AG20443 (cell line): ENCODE results near the gene RTEL1.
"Not testable (repeated sequence)": the region's sequence is repeated elsewhere in the genome, so short reads cannot be mapped to it uniquely, and the experiment has no call there.

Source experiments
- DNase-seq: peaks from one replicate; pipeline ENCODE4 v3.0.0; 2012; ENCODE audit warnings: low spot score, mixed read lengths

RTEL1 gene

DNA sequence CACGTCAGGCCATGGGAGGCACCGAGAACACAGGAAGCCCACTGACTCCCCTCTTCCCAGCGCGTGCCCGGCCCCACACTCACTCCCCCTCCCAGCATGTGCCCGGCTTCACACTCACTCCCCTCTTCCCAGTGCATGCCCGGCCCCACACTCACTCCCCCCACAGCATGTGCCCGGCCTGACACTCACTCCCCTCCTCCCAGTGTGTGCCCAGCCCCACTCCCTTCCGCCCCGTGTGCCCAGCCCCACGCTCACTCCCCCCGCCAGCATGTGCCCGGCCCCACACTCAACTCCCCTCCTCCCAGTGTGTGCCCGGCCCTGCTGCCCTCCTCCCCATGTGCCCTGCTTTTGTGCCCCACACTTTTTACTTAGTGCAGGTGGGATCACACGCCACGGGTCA is 9.7 kb downstream of the RTEL1 start:
- no peak for DNase-seq

DNA sequence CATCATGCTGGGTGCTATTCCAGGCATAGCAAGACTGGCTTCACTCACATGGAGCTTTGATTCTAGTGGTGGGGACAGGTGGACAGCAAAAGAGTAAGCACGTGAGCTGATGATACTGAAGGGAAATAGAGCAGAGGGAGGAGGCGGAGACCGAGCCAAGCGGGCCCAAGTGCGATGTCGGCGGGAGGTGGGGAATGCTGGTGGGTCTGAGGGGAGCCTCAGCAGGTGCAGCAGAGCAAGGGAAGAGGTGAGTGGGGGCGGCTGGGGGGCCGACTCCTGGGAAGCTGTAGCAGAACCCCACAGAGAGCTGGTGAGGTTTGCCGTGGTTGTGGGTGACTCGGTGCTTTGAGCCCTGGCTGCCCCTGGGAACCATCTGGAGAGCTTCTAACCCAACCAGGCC is 10.2 kb downstream of the RTEL1 start:
- no peak for DNase-seq

DNA sequence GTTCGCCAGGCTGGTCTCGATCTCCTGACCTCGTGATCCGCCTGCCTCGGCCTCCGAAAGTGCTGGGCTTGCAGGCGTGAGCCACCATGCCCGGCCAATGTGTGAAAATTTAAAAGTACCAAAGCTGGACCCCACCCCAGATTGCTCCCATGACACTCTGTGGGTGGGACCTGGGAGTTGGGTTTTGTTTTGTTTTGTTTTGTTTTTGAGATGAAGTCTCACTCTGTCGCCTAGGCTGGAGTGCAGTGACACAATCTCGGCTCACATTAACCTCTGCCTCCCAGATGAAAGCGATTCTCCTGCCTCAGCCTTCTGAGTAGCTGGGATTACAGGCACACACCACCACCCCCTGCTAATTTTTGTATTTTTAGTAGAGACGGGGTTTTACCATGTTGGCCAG is 13.6 kb downstream of the RTEL1 start:
- DNase-seq: not testable (repeated sequence)

DNA sequence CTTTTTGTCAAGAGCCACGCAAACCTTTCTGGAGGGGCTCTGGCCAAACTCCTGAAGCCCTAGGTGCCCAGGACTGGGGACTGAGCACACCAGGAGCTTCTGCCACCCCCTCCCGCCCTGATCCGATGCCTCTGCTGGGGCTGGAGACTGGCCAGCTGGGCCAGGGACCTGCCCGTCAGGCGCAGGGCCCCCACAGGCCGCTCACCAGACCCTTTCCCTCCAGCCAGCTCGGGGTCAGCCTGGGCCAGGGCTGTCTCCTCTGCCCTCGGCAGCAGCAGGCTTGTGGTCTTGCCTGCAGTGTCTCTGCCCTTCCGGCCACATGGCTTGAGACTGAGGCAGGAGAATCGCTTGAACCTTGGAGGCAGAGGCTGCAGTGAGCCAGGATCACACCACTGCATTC is 14.6 kb downstream of the RTEL1 start:
- DNase-seq: no peak

DNA sequence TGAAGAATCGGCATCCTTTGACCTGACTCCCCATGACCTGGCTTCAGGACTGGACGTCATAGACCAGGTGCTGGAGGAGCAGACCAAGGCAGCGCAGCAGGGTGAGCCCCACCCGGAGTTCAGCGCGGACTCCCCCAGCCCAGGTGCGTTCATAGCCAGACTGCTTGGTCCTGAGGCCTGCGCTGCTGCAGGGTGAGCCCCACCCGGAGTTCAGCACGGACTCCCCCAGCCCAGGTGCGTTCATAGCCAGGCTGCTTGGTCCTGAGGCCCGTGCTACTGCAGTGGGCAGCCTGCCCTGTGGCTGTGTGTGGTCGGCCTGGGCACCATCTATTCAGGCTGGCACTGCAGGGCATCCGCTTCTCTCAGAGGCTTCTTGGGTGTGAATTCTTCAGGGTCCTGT is 15.8 kb downstream of the RTEL1 start:
- no peak for DNase-seq

DNA sequence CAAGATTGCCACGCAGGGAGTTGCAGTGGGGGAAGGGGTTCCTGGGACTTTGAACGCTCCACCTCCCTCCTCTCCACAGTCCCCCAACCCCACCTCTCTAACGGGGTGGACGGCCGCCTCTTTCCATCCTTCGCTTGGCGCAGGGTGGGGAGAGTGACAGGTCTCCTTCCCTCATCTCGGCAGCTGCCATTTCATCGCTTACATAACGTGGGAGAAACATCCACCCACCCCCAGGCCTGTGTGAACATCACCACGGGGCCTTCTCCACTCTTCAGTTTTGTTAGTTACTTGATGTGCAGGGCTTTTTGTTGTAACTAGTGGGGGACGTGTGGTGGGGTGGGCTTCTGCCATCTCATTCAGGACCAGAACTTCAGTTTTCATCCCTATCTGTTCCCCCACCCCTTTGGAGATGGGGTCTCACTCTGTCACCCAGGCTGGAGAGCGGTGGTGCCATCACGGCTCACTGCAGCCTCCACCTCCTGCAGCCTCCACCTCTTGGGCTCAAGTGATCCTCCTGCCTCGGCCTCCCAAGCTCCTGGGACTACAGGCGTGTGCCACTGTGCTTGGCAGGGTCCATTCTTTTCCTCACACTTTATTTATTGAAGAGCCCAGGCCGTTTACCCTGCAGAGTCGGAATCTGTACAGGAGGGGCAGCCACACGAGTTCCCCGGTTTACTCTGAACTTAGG is 17.7 kb downstream of the RTEL1 start:
- no peak for DNase-seq

DNA sequence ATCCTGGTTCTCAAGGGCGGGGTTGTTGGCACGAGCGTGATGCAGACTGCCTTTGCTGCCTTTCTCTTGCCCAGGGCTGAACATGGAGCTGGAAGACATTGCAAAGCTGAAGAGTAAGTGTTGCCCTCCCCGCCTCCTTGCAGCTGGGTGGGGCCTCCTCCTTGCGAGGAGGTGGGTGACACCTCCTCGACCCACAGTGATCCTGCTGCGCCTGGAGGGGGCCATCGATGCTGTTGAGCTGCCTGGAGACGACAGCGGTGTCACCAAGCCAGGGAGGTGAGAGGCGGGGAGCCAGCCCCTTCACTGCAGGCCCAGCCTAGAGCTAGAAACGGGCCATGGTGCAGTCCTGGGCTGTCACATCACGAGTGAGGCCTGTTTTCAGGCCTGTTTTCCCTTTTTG is 20.0 kb downstream of the RTEL1 start:
- DNase-seq: no peak

DNA sequence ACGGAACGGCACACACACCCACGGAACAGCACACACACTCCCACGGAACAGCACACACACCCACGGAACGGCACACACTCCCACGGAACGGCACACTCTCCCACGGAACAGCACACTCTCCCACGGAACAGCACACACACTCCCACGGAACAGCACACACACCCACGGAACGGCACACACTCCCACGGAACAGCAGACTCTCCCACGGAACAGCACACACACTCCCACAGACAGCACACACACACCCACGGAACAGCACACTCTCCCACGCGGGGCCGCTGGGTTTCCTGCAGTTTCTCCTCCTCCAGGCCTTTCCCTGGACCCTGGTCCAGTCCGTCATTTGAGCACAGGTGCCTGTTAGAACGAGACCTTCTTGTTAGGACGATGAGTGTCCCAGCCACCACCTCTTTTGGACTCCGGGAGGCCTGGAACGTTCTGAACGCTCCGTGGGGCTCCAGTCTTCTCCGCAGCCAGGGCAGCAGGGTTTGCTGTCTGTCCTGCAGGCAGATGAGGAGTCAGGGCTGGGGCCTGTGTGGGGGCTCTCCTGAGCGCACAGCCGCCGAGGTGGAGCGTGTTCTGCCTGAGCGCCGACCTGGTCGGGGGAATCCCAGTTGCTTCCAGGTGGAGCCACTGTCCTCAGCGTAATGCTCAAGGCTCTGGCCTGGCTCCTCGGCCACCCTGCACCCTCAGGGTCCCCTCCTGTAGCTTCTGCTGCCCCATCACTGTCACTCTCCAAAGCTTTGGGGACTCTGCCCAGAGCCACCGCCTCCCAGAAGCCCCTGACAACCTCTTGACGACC is 20.8 kb downstream of the RTEL1 start:
- DNase-seq: no peak

DNA sequence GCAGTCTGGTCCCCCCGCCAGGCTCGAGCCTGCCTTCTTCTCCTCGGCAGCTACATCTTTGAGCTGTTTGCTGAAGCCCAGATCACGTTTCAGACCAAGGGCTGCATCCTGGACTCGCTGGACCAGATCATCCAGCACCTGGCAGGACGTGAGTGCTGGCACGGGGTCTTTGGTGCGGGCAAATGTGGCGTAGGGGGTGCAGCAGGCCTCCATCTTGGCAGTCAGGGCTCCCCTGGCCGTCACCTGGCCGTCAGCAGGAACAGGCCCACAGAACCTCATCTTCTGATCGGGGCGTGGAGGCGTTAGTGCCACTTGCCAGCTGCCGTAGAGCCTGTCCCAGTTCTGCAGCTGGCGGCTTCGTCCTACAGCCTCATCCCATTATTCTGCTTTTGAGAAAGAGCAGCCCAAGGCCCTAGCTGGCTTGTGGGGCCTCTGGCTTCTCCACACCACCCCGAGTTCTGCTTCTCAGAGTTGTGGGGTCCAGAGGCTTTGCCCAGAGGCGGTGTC is 21.7 kb downstream of the RTEL1 start:
- DNase-seq: no peak

DNA sequence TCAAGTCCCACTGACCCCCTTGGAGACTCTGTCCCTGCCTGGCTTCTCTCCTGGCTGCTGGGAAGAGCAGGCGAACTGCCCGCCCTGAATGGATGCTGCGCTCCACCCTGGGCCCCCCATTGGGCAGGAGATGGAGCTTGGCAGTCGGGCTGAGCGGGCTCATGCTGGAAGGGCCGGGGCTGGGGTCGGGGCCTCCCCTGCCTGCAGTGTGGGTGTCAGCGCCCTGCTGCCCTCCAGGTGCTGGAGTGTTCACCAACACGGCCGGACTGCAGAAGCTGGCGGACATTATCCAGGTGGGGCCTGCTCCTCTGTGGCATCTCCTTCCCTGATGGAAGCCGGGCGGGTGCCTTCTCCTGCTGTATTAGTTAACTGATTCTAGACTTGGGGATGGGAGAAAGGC is 22.3 kb downstream of the RTEL1 start:
- DNase-seq: no peak

DNA sequence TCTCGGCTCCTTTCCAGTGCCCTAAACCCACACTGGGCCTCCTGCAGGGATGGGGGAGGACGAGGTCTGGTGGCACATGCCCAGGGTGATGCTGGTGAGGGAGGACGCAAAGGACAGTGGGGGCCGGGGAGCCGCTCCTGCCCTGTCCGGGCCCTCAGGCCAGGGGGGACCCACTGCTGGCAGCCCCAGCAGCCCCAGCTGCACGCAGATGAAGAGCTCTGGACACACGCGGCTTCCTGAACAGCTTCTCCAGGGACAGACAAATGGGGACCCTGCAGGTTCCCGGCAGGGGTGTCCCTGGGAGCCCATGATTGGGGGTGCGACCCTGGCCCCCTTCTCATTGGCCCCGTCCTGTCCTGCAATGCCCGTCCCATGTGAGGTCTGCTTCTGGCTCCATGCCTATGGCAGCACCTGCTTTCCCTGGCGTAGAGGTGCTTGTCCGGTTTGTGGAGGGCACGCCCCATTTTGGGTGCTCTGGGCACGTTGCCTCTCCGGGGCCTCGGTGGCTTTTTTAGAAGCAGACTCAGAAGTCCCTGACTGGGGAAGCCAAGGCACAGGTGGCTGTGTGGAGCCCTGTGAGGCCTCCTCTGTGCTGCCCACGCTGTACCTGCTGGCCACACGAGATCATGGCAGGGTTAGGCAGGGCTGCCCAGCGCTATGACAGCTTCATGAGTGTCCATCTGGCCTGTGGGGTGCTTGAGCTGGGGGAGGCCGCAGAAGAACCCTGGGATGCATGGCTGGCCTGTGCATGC is 22.9 kb downstream of the RTEL1 start:
- no peak for DNase-seq

DNA sequence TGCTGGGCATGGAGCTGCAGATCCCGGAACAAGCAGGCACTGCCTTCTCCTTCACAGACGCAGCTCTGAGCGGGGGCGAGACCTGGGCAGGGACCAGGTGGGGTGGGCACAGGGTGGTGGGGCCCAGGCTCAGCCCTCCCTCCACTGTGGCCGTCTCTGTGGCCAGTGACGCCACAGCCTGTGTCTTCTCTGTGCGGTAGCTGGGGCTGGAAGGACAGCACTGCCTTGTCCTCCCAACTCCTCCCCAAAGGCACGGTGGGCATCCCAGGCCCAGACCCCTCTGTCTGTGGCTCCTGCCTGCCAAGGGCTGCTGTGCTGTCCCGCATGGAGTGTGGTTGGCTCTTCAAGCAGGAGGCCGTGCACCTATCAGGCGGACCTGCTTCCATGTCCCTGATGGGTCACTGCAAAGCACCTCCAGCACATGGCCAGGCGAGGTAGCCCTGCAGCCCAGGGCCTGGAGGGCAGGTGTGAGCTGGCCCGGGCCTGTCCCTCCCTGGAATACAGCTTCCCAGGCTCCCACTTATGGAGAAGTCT is 23.6 kb downstream of the RTEL1 start:
- no peak for DNase-seq

DNA sequence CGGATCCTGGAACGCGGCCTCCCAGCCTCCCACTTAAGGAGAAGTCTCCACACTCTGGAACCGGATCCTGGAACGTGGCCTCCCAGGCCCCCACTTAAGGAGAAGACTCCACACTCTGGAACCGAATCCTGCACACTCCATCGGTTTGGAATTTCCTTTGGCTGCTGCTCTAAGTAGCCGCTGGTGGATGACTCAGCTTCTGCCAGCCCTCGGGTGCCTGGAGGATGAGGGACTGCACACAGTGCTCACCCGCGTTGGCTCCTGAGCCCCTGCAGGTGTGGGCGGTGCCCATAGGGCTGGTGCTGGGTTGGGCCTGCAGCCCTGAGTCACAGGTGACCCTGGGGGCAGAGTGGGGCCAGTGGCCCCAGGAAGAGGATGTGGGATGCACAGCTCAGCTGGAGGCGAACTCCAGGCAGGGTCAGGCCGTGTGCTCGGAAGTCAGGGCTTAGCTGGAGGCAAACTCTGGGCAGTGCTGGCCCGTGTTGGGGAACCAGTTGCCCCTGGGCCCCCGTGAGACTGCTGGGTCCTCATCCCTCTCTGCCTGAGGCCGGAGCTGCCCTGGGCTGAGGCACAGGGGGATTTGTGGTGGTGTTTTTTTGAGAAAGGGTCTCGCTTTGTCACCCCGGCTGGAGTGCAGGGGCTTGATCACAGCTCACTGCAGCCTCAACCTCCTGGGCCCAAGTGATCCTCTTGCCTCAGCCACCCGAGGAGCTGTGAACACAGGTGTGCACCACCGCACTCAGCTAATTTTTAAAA is 24.4 kb downstream of the RTEL1 start:
- peak; percentile 92 for DNase-seq

DNA sequence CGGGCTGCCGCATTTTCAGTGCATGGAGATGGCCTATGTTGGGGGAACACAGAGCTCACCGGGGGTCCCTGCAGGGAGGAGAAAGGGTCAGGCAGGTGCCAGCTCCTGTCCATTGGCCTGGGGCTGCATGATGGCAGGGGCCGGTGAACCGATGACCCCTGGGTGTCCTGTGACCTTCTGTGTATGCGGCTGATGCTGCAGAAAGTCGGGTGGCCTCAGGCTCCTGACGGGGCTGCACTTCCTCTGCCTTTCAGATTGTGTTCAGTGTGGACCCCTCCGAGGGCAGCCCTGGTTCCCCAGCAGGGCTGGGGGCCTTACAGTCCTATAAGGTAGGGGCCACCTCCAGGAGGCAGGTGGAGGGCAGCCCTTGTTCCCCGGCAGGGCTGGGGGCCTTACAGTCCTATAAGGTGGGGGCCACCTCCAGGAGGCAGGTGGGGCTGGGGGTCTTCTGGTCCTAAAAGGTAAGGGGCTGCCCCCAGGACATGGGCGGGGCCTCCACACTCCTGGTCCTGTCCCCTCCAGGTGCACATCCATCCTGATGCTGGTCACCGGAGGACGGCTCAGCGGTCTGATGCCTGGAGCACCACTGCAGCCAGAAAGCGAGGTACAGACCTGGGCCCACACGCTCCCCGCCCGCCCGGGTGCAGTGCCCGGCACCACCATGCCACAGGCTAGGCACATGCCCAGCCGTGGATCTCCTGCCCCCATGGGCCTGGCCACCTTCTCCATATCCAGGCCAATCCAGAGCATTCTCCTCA is 27.3 kb downstream of the RTEL1 start:
- DNase-seq: no peak

DNA sequence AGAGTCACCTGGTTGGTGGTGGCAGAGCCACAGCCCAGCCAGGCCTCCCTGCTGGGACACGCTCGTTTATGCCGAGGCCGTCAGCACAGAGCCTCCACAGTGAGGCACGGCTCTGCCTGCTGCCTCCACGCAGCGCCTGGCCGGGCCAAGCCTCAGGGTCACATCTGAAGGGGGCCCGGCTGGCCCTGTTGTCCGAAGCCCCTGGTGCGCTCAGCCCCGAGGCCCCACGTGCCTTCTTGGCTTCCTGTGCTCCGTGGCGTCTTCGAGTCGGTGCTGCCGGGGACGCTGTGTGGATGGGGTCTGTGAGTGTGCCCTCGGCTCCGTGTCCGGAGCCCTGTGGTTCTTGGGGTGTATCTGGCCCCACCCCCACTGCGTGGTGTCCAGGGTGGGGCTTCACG is 28.0 kb downstream of the RTEL1 start:
- DNase-seq: no peak

DNA sequence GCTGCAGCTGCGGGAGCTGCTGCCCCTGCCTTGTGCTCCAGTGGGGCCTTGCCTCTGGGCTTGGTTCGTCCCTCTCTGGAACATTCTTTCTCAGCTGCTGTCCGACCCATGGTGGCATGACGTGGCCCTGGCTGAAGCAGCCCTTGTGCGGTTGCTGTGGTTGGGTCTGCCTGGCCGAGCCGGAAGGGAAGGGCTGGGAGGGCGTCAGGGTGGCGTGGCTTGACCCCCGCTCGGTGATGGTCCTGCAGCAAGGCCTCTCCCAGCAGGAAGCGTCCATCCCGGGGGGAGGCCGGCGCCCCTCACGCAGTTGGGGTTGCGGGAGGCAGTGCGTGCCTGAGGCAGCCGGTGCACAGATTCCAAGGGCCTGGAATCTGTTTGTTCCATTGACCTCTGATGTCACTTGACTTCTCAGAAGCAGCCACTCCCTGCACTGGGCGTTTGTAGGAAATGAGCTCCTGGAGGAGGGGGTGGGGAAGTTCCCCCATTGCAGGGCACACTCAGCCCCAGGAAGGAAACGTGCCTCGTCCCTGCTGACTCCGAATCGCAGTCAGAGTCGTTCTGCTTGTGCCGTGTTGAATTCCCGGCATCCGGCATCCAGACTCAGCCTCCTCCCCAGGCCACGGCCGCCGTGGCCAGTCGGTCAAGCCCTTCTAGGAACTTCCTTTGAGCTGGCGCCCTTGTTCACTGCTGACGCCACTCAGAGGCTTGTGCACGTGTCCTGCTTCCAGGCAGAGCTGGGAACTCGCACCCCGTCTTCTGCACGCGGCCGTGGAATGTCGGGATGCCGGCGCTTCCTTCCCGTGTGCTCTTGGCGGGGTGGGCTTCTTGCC is 28.6 kb downstream of the RTEL1 start:
- peak; percentile 91 for DNase-seq

DNA sequence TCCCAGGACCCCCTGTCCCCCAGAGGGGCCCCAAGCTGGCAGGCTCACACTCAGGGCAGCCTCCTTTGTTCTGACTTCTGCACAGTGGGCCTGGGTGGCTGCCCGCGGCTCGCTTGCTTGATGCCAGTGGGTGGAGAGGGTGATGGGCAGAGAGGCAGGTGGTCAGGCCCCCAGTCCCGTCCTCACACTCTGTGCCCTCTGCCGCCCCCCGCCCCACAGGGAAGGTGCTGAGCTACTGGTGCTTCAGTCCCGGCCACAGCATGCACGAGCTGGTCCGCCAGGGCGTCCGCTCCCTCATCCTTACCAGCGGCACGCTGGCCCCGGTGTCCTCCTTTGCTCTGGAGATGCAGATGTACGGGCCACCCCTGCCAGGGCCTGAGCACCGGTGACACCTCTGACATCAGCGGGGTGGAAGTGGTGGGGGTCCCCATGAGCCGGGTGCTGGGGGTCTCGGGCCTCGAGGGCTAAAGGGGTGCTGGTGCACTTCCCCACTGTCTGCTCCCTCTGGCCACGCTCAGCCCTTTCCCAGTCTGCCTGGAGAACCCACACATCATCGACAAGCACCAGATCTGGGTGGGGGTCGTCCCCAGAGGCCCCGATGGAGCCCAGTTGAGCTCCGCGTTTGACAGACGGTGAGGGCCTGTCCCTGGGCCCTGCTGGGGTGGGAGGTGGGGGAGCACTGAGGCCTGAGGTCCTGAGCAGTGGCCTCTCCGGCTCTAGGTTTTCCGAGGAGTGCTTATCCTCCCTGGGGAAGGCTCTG is 29.5 kb downstream of the RTEL1 start:
- no peak for DNase-seq

DNA sequence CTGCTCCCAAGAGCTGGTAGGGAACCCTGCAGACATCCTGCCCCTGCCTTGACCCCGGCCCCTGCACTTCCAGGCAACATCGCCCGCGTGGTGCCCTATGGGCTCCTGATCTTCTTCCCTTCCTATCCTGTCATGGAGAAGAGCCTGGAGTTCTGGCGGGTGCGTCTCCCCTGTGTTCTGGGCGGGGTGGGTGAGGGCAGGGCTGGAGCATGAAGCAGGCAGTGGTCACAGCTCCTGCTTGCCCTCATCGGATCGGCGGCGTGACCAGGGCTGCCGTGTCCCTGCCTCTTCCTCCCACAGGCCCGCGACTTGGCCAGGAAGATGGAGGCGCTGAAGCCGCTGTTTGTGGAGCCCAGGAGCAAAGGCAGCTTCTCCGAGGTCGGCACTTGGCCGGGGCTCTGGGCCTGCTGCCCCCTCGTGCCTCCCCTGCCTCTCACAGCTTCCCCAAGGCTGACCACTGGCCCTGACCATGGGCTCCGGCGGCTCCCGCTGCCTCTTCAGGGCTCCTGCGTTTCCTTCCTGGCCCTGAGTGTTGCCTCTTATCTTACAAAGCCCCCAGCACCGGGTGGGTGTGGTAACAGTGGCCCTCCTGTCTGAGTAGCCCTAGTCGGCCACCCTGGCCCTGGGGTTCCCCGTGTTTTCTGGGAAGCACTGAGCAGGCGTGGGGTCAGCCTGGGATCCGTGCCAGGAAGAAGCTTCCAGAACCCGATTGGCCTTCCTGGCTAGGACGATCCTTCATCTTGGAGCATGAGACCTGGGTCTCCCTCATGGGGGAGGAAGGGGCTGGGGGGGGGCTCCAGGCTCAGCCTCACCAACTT is 30.3 kb downstream of the RTEL1 start:
- DNase-seq: no peak
